Endodermal cell (in vitro differentiated cells): ENCODE measurements around the gene ADM. TPM values are rescaled to one million over a fixed set of nuclear protein-coding genes. Genes with fewer than 3 reads are reported as not detected.

ENCODE experiments used
- DNase-seq: peaks from one replicate; pipeline ENCODE4 v3.0.0-alpha.2; 2017
- H3K27ac ChIP-seq: 2 replicates; pipeline ENCODE4 v1.5.1; 2013; ENCODE audit warnings: mild to moderate bottlenecking, low read depth, low read length, moderate library complexity
- H3K27me3 ChIP-seq: 2 replicates; pipeline ENCODE4 v1.6.1; 2013; ENCODE audit warnings: mild to moderate bottlenecking, low read length, moderate library complexity; ENCODE audit not compliant: insufficient read depth, control insufficient read depth, poor library complexity, severe bottlenecking
- H3K36me3 ChIP-seq: 2 replicates; pipeline ENCODE4 v1.7.0; 2013; ENCODE audit warnings: mild to moderate bottlenecking, low read length, moderate library complexity; ENCODE audit not compliant: control insufficient read depth, insufficient read depth
- H3K4me1 ChIP-seq: one replicate; pipeline ENCODE4 v1.7.0; 2013; ENCODE audit warnings: low read length; ENCODE audit not compliant: control insufficient read depth, insufficient read depth
- H3K4me3 ChIP-seq: 2 replicates; pipeline ENCODE4 v1.5.1; 2013; ENCODE audit warnings: mild to moderate bottlenecking, low read length, moderate library complexity
- H3K9ac ChIP-seq: 2 replicates; pipeline ENCODE4 v1.6.1; 2013; ENCODE audit warnings: mild to moderate bottlenecking, low read length, moderate library complexity; ENCODE audit not compliant: poor library complexity, severe bottlenecking; ENCODE audit errors: extremely low read depth
- H3K9me3 ChIP-seq: 2 replicates; pipeline ENCODE4 v1.6.1; 2013; ENCODE audit warnings: mild to moderate bottlenecking, low read length, moderate library complexity; ENCODE audit not compliant: control insufficient read depth
- H3K27ac Mint-ChIP-seq: 2 replicates; pipeline ENCODE4 v1.8.0; 2020; ENCODE audit warnings: mixed read lengths
- H3K27me3 Mint-ChIP-seq: 2 replicates; pipeline ENCODE4 v1.8.0; 2021; ENCODE audit warnings: mild to moderate bottlenecking, mixed read lengths; ENCODE audit not compliant: insufficient read depth
- H3K36me3 Mint-ChIP-seq: 2 replicates; pipeline ENCODE4 v1.8.0; 2020; ENCODE audit warnings: low read depth, mixed read lengths
- H3K4me1 Mint-ChIP-seq: 2 replicates; pipeline ENCODE4 v1.8.0; 2020; ENCODE audit warnings: mixed read lengths
- H3K4me3 Mint-ChIP-seq: 2 replicates; pipeline ENCODE4 v1.8.0; 2020; ENCODE audit warnings: mild to moderate bottlenecking, moderate library complexity, mixed read lengths
- H3K9me3 Mint-ChIP-seq: 2 replicates; pipeline ENCODE4 v1.8.0; 2020; ENCODE audit warnings: mild to moderate bottlenecking, mixed read lengths
- WGBS, 2 experiments: methylation state at CpG; one replicate each; pipeline versions ENCODE4 v1.1.5 to v1.1.7; 2013; ENCODE audit warnings: missing lambda C conversion rate in 2 of 2, mixed read lengths in 1 of 2; ENCODE audit not compliant: insufficient coverage in 1 of 2, insufficient read length in 1 of 2; 5-methylcytosine and 5-hydroxymethylcytosine counted together
- total RNA-seq, 2 donors: library from RNA; stranded (reverse); fragmentation: NEBNext Ultra II Directional in 1 of 2; extraction: Animal tissue kit (Norgen Biotek cat#: 25700) in 1 of 2; gene quantifications; 2 replicates in 1 of 2; 3 replicates in 1 of 2; pipeline ENCODE4 v1.2.1, GENCODE V29; 2021
- TF ChIP-seq, protein P1 (sequence below): fragments of 200-600 bp; sonication (generic); conservative IDR thresholded peaks from 2 replicates; pipeline ENCODE4 v1.5.0; 2021; ENCODE audit warnings: antibody characterized with exemption, mild to moderate bottlenecking

ADM gene
- total RNA-seq, 2 donors from 2014 or later = 20.6 to 35.5 TPM

DNA sequence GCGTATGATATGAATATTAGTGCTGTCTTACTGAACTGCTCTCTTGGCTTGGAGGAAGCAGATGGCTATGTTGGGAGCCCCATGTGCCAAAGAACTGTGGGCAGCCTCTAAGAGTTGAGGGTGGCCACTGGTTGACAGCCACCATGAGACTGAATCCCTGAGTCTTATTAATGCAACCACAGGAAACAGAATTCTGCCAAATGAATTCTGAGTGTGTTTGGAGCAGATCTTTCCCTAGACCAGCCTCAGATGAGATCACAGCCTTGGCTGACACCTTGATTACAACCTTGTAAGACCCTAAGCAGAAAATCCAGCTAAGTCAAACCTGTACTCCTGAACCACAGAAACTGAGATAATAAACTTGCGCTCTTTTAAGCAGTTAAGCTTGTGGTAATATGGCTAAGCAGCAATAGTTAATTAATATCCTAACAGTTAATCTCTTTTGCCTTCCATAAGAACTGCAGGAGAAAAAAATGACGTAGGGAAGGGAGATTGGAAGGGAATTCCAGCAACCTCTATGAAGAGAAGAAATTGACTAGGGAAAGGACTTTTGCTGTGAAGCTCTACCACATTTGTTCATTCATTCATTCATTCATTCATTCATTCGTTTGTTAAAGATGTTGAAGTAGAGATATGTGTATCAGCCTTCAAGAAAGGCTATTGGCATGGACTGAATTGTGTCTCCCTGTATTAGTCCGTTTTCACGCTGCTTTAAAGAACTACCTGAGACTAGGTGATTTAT is 26.8 kb downstream of the ADM start:
- Histone ChIP-seq H3K9ac (no peak overlapping the region), H3K36me3 (no peaks in the 10 kb centered on the region), H3K27ac (no peak overlapping the region), H3K9me3 (peaks cover 10% of the 10 kb centered on the region), H3K4me3 (no peak overlapping the region), H3K27me3 (no peaks in the 10 kb centered on the region), H3K4me1 (peaks cover 11% of the 10 kb centered on the region)
- peaks cover 6% of the 10 kb centered on the region for H3K27me3 Mint-ChIP-seq
- H3K4me1 Mint-ChIP-seq = peaks cover 4% of the 10 kb centered on the region
- no peaks in the 10 kb centered on the region for H3K36me3 Mint-ChIP-seq
- TF ChIP-seq, protein P1, sequence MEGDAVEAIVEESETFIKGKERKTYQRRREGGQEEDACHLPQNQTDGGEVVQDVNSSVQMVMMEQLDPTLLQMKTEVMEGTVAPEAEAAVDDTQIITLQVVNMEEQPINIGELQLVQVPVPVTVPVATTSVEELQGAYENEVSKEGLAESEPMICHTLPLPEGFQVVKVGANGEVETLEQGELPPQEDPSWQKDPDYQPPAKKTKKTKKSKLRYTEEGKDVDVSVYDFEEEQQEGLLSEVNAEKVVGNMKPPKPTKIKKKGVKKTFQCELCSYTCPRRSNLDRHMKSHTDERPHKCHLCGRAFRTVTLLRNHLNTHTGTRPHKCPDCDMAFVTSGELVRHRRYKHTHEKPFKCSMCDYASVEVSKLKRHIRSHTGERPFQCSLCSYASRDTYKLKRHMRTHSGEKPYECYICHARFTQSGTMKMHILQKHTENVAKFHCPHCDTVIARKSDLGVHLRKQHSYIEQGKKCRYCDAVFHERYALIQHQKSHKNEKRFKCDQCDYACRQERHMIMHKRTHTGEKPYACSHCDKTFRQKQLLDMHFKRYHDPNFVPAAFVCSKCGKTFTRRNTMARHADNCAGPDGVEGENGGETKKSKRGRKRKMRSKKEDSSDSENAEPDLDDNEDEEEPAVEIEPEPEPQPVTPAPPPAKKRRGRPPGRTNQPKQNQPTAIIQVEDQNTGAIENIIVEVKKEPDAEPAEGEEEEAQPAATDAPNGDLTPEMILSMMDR = no peak
- peaks cover 6% of the 10 kb centered on the region for H3K9me3 Mint-ChIP-seq
- 89 to 98% methylated on average over 4 to 5 of the region's 6 CpGs for WGBS, 2 experiments
- H3K4me3 Mint-ChIP-seq = no peak overlapping the region
- H3K27ac Mint-ChIP-seq = no peak overlapping the region
- DNase-seq = no peak

DNA sequence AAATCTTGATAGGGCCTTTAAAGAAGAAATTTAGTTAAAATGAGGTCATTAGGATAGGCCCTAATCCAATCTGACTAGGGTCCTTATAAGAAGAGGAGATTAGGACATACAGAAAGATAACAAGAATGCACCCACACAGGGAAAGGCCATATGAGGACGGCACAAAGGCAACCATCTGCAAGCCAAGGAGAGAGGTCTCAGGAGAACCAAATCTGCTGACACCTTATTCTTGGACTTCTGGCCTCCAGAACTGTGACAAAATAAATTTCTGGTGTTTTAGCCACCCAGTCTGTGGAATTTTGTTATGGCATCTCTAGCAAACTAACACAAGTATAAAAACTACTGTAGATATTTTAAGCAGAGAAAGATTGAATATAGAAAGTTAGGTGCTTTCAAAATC is 28.6 kb downstream of the ADM start:
- H3K4me1 ChIP-seq = peaks cover 3% of the 10 kb centered on the region
- WGBS, 2 experiments = 62 to 71% methylated on average over 1 of the region's 1 CpG
- no peaks in the 10 kb centered on the region for H3K36me3 ChIP-seq
- DNase-seq = no peak
- Mint-ChIP-seq H3K27ac (no peak overlapping the region), H3K4me3 (no peak overlapping the region), H3K27me3 (no peaks in the 10 kb centered on the region), H3K36me3 (no peaks in the 10 kb centered on the region), H3K9me3 (peaks cover 6% of the 10 kb centered on the region), H3K4me1 (no peaks in the 10 kb centered on the region)
- no peak overlapping the region for H3K27ac ChIP-seq
- TF ChIP-seq, protein P1 = no peak
- H3K4me3 ChIP-seq = no peak overlapping the region
- H3K27me3 ChIP-seq = no peaks in the 10 kb centered on the region
- H3K9ac ChIP-seq = no peak overlapping the region
- peaks cover 10% of the 10 kb centered on the region for H3K9me3 ChIP-seq

DNA sequence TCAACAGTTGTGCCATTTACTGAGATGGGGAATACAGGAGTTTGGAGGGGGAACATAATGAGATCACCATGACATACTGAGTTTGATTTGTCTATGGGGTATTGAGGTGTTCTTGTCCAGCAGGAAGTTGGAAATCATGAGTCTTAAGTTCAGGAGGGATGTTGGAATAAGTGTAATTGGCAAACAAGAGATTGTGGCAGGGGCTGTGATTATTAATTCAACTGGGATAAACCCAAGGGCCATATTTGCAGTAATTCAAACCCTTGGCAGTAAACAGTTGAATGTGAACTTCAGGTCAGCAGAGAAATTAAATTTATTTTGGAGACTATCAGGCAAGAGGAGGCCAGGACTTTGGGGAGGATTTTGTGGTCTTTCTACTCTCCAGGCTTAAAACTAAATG is 33.4 kb downstream of the ADM start:
- Mint-ChIP-seq H3K9me3 (peaks cover 1% of the 10 kb centered on the region), H3K4me3 (no peak overlapping the region), H3K27me3 (peaks cover 2% of the 10 kb centered on the region), H3K36me3 (no peaks in the 10 kb centered on the region), H3K27ac (no peak overlapping the region), H3K4me1 (no peaks in the 10 kb centered on the region)
- Histone ChIP-seq H3K27ac (no peak overlapping the region), H3K27me3 (no peaks in the 10 kb centered on the region), H3K9me3 (no peaks in the 10 kb centered on the region), H3K4me3 (no peak overlapping the region), H3K9ac (no peak overlapping the region), H3K36me3 (no peaks in the 10 kb centered on the region), H3K4me1 (no peaks in the 10 kb centered on the region)
- no peak for DNase-seq
- TF ChIP-seq, protein P1 = no peak
